Measurements from ENCODE around the gene YWHAE. TPM values are rescaled to one million over a fixed set of nuclear protein-coding genes. Genes with fewer than 3 reads are reported as not detected.

The YWHAE gene
- total and polyA plus RNA-seq, 9 donors: 288 to 589 (median 452) TPM

- Histone ChIP-seq H3K4me1 (ENCODE audit: insufficient read depth) (peaks cover 30% of the 10 kb centered on the region), H3K27ac (no peak overlapping the region), H3K27me3 (no peaks in the 10 kb centered on the region), H3K9me3 (no peaks in the 10 kb centered on the region), H3K4me3 (no peak overlapping the region), H3K36me3 (no peaks in the 10 kb centered on the region)
- TF ChIP-seq POLR2A (IDR thresholded peaks at IDR 0.05) (no peak), EP300 (IDR thresholded peaks at IDR 0.05) (no peak), CTCF (IDR thresholded peaks at IDR 0.05) (no peak)
- WGBS, 3 donors: 39 to 53% (median 39%) methylated on average over 5 of the region's 5 CpGs
- DNase-seq: no peak
- intact Hi-C loops (cut with DNase I): loop anchor here in 1 of 4 donors (5.0 kb wide), 1 partner anchor 136 kb away; no protein-coding TSS in a partner anchor
Measured at GRCh38 chr17:1376061-1376460, 24.0 kb downstream of the YWHAE start.

- Histone ChIP-seq H3K27ac (no peak overlapping the region), H3K4me3 (no peak overlapping the region), H3K9me3 (no peaks in the 10 kb centered on the region), H3K27me3 (no peaks in the 10 kb centered on the region), H3K4me1 (ENCODE audit: insufficient read depth) (peaks cover 30% of the 10 kb centered on the region), H3K36me3 (no peaks in the 10 kb centered on the region)
- WGBS, 3 donors: 6 to 12% (median 8%) methylated on average over 2 of the region's 2 CpGs
- no peak for DNase-seq
- intact Hi-C loops (cut with DNase I): loop anchor here in 1 of 4 donors (5.0 kb wide), 1 partner anchor 137 kb away; no protein-coding TSS in a partner anchor
- TF ChIP-seq EP300 (IDR thresholded peaks at IDR 0.05) (no peak), POLR2A (IDR thresholded peaks at IDR 0.05) (no peak), CTCF (IDR thresholded peaks at IDR 0.05) (no peak)
Measured at GRCh38 chr17:1375615-1376014, 24.4 kb downstream of the YWHAE start.

- H3K4me3 ChIP-seq: no peak overlapping the region
- TF ChIP-seq EP300 (IDR thresholded peaks at IDR 0.05): no peak
- no peak for TF ChIP-seq POLR2A (IDR thresholded peaks at IDR 0.05)
- no peak for TF ChIP-seq CTCF (IDR thresholded peaks at IDR 0.05)
- H3K9me3 ChIP-seq: no peaks in the 10 kb centered on the region
- intact Hi-C loops (cut with DNase I): loop anchor here in 1 of 4 donors (5.0 kb wide), 1 partner anchor 138 kb away; no protein-coding TSS in a partner anchor
- peaks cover 27% of the 10 kb centered on the region for H3K4me1 ChIP-seq (ENCODE audit: insufficient read depth)
- no peaks in the 10 kb centered on the region for H3K36me3 ChIP-seq
- H3K27ac ChIP-seq: no peak overlapping the region
- DNase-seq: no peak
- H3K27me3 ChIP-seq: no peaks in the 10 kb centered on the region
- 49 to 53% (median 52%) methylated on average over 10 of the region's 10 CpGs for WGBS, 3 donors
Measured at GRCh38 chr17:1374431-1375177, 25.4 kb downstream of the YWHAE start.

GRCh38 chr17:1373707-1374237 is 26.2 kb downstream of the YWHAE start:
- H3K27ac ChIP-seq: no peak overlapping the region
- no peak overlapping the region for H3K4me3 ChIP-seq
- intact Hi-C loops (cut with DNase I): no loop called here
- H3K9me3 ChIP-seq: no peaks in the 10 kb centered on the region
- DNase-seq: no peak
- WGBS, 3 donors: 45 to 48% (median 47%) methylated on average over 9 of the region's 9 CpGs
- peaks cover 27% of the 10 kb centered on the region for H3K4me1 ChIP-seq (ENCODE audit: insufficient read depth)
- H3K36me3 ChIP-seq: no peaks in the 10 kb centered on the region
- H3K27me3 ChIP-seq: no peaks in the 10 kb centered on the region
- no peak for TF ChIP-seq POLR2A (IDR thresholded peaks at IDR 0.05)
- TF ChIP-seq EP300 (IDR thresholded peaks at IDR 0.05): no peak
- no peak for TF ChIP-seq CTCF (IDR thresholded peaks at IDR 0.05)

Measured in ovary (tissue), 9 donors.